GM10248 (cell line): ENCODE measurements around the gene NEGR1.

Experiments
- CTCF ChIA-PET: fragments of 300-600 bp; sonication (Branson Sonifier 250); formaldehyde crosslinking; extraction: SDS; loops from one replicate; lab custom pipeline; 2021; ENCODE audit warnings: antibody characterized with exemption; lab: Yijun Ruan, JAX
- POLR2A ChIA-PET: fragments of 350-650 bp; sonication (Branson Sonifier 250); formaldehyde crosslinking; extraction: SDS; loops from one replicate; lab custom pipeline; 2020; ENCODE audit warnings: antibody characterized with exemption; lab: Yijun Ruan, JAX
- DNase-seq: peaks from one replicate; pipeline ENCODE4 v3.0.0; 2012; ENCODE audit errors: extremely low spot score
- TF ChIP-seq, protein P1 (sequence below): IDR thresholded peaks from 2 replicates; pipeline ENCODE4 v1.5.1; 2012; ENCODE audit warnings: mild to moderate bottlenecking, low read depth; ENCODE audit errors: extremely low read depth, missing control alignments, control extremely low read depth

The NEGR1 gene

DNA sequence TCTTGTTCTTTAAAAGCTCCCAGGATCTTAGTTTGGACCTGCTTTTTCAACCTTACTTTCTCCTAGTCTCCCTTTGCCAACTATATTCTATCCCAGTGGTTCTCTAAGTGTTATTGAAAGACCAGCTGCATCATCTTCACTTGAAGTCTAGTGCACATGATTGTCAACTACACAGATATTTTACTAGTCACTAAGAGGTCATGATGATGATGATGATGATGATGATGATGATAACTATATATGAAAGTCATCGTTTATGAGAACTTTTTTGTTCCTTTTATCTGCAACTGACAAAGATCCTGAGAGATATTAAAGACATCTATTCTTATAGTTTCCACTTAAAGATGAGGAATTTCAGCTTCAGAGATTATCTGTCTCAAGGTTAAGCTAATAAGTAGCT is 722.5 kb downstream of the NEGR1 start:
- POLR2A ChIA-PET: no interaction called here
- TF ChIP-seq, protein P1, sequence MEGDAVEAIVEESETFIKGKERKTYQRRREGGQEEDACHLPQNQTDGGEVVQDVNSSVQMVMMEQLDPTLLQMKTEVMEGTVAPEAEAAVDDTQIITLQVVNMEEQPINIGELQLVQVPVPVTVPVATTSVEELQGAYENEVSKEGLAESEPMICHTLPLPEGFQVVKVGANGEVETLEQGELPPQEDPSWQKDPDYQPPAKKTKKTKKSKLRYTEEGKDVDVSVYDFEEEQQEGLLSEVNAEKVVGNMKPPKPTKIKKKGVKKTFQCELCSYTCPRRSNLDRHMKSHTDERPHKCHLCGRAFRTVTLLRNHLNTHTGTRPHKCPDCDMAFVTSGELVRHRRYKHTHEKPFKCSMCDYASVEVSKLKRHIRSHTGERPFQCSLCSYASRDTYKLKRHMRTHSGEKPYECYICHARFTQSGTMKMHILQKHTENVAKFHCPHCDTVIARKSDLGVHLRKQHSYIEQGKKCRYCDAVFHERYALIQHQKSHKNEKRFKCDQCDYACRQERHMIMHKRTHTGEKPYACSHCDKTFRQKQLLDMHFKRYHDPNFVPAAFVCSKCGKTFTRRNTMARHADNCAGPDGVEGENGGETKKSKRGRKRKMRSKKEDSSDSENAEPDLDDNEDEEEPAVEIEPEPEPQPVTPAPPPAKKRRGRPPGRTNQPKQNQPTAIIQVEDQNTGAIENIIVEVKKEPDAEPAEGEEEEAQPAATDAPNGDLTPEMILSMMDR: no peak
- CTCF ChIA-PET: no interaction called here
- no peak for DNase-seq

DNA sequence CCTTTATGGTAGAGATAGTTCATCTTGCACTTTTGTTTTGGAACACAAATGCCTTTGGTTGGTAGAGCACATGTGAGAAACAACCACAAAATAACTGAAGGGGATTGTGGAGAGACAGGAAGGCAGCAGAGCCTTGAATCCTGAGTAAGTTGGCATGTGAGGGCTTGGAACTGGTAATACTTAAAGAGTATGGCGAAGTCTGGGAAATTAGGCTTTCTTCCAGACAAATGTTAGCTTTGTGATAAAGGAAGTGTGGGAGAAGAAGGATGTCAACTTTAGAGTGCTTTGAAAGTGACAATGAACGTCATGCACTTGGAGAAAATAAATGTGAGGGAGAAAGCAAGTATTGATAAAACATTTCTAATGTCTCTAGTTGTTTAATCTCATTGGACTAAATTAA is 725.2 kb downstream of the NEGR1 start:
- ChIA-PET CTCF (no interaction called here), POLR2A (no interaction called here)
- TF ChIP-seq, protein P1: no peak
- no peak for DNase-seq

DNA sequence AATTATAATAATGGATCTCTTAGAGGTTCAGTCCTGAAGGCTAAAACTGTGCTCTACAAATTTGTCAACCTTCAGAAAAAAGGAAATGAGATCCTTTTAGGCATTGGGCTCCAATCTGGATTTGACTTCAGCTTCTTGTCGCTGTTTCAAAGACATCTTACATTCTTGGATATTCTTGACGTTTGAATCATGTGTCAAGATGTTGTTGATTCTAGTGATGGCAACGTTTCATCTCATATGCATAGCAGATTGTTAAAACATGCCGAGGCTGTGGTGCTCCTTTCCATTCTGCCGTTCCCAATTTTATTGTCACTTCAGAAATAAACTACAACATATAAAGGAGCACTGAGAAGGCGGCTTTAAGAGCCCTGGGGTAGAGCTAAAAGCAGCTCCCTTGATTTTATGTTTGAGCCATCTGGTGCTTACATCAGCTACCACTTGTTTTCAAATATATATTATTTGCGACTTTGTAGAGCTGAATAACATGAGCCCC is 733.9 kb downstream of the NEGR1 start:
- ChIA-PET CTCF (interaction anchor here (0.7 to 1.3 kb wide), 2 partner anchors 8 to 30 kb away, joined by 3 read pairs; no protein-coding TSS in a partner anchor), POLR2A (no interaction called here)
- TF ChIP-seq, protein P1: no peak
- DNase-seq: no peak

DNA sequence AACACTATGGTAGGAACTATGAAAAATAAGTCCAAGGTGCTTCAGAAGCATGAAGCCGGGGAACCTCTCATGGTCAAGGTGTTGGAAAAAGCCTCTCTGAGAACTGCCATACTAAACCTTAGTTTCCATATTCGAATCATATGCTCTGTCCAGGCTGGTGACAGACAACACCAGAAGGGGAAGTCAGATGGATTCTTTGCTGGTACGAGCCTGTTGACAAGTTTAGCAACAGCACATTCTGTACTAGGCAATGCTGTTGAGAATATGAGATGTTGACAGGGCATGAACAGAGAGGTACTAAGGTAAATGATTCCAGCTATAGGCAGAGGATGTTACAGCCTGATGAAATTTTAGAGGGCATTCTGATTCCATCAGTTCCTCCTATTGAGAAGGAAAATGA is 740.2 kb downstream of the NEGR1 start:
- TF ChIP-seq, protein P1: no peak
- ChIA-PET POLR2A (no interaction called here), CTCF (no interaction called here)
- no peak for DNase-seq

DNA sequence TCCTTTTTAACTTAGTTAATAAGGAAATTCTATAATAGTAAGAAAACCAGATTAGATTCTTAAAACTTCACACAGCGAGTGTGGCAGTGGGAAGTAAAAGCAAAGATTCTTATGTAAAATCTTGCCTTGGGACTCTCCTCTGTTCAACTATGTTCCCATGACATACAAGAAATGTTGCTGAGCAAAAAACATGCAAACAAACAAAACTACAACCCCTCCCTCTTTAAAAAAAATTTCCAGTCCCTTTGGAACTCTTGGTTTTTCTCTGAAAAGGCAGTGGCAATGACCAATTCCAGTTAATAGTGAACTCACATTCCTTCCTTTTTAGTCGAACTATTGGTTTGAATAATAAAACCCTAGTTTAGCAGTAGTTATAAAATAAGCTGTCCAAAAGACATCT is 748.4 kb downstream of the NEGR1 start:
- no peak for DNase-seq
- ChIA-PET CTCF (no interaction called here), POLR2A (no interaction called here)
- TF ChIP-seq, protein P1: no peak

DNA sequence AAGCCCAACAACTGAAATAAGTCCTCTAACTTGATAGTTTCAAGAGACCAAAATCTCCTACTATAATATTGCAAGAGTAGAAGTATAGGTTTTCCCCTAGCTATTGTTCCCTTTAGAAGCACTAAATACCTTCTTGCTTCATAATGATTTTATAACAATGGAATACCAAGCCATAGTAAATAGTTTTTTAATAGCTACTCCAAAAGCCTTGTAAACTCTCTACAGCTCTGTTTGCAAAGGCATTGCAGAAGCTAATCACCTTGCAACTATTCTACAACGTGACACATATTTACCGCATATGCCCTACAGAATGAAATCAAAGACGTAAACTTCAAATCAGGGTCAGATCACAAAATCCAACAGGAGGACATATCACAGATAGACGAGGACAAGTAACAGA is 750.0 kb downstream of the NEGR1 start:
- TF ChIP-seq, protein P1: no peak
- CTCF ChIA-PET: no interaction called here
- POLR2A ChIA-PET: no interaction called here
- no peak for DNase-seq
